ENCODE measurements around the gene DRD3. TPM values are rescaled to one million over a fixed set of nuclear protein-coding genes. Genes with fewer than 3 reads are reported as not detected.
A peak's percentile ranks its signal among the peaks of the same experiment; 100 is the strongest.

DRD3 gene
- total and polyA plus RNA-seq, 12 donors, result not detected

DNA sequence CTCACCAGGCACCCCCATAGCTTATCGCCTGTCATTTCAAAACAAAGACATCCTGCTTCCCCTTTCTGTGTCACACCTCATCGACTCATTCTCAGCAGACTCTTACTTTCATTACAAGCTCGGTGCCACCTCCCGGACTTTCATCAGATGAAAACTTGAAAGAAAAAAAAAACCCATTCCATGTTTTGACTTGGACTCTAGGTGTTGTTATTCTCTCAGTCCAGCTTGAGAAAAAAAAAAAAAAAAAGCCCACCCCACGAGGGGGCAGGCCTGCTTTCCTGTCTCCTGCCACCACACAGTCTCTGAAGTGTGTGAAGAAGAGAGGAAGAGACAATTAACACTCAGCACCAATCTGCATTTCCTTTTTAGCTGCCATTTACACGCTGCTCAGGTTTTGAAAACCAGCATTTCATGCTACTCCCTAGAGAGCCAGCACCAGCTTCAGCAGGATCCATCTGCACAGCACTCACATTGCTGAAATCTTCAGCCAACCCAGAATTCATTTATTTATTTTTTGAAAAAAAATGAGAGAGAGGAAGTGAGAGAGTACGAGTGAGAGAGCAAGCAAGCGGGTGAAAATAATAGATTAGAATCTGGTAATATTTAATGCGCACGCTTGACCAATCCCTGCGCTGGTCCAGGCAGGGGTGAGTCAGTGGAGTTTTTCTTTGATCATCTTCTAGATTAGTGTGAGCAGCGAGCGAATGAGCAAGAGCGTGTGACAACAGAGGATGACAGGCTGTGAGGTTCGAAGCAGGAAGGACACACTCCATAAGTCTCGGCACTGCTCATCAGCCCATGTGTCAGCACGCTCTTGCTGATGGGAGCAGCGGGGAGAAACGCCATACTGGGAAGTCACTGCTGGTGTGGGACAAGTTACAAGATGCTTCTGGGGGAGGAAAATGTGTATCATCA lies 35.0 kb upstream of the DRD3 start:
- TF ChIP-seq, protein P1, sequence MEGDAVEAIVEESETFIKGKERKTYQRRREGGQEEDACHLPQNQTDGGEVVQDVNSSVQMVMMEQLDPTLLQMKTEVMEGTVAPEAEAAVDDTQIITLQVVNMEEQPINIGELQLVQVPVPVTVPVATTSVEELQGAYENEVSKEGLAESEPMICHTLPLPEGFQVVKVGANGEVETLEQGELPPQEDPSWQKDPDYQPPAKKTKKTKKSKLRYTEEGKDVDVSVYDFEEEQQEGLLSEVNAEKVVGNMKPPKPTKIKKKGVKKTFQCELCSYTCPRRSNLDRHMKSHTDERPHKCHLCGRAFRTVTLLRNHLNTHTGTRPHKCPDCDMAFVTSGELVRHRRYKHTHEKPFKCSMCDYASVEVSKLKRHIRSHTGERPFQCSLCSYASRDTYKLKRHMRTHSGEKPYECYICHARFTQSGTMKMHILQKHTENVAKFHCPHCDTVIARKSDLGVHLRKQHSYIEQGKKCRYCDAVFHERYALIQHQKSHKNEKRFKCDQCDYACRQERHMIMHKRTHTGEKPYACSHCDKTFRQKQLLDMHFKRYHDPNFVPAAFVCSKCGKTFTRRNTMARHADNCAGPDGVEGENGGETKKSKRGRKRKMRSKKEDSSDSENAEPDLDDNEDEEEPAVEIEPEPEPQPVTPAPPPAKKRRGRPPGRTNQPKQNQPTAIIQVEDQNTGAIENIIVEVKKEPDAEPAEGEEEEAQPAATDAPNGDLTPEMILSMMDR (IDR thresholded peaks at IDR 0.05), result peak in 1 of 6 experiments; percentile 11
- TF ChIP-seq POLR2A (IDR thresholded peaks at IDR 0.05), result no peak

DNA sequence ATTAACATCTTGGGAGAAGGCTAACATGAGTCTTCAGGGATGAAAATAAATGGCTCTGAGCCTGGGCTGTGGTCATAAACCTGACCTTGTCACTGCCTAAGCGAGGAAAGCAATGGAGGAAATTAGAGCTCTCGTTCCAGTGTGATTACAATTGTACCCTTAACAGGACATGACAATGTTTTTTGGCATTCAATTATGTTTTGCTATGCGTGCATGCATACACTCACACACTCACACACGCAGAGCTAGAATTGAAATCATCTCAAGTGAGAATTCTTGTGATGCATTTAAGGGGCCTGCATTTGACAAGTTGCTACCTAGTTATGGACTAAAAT lies 34.4 kb upstream of the DRD3 start:
- Histone ChIP-seq H3K27ac (no peak overlapping the region), H3K4me3 (no peak overlapping the region), H3K27me3 (peaks cover 10% of the 10 kb centered on the region), H3K4me1 (replicated peaks in 1 of 2) (peaks cover 0 to 7% of the 10 kb centered on the region in 2 donors), H3K36me3 (replicated peaks in 1 of 2) (no peaks in the 10 kb centered on the region), H3K9me3 (replicated peaks in 1 of 3) (no peaks in the 10 kb centered on the region)
- TF ChIP-seq, protein P1 (IDR thresholded peaks at IDR 0.05), result no peak
- TF ChIP-seq POLR2A (IDR thresholded peaks at IDR 0.05), result no peak
- no peak for DNase-seq
- WGBS, 4 donors, result 39 to 60% (median 44%) methylated on average over 4 of the region's 4 CpGs
- intact Hi-C loops (cut with DNase I), result no loop called here

More for the DNA sequence above, 35.0 kb upstream of the DRD3 start:
- intact Hi-C loops (cut with DNase I), result no loop called here
- no peaks in the 10 kb centered on the region for H3K36me3 ChIP-seq (replicated peaks in 1 of 2)
- peak in 6 of 7 donors; percentile 22 to 62 (median 44) for DNase-seq
- H3K27ac ChIP-seq, result peak overlapping the region in 1 of 5 donors; percentile 26
- H3K4me1 ChIP-seq (replicated peaks in 1 of 2), result peaks cover 0 to 7% of the 10 kb centered on the region in 2 donors
- H3K4me3 ChIP-seq, result no peak overlapping the region
- no peaks in the 10 kb centered on the region for H3K9me3 ChIP-seq (replicated peaks in 1 of 3)
- peaks cover 10% of the 10 kb centered on the region for H3K27me3 ChIP-seq
- 20 to 34% (median 22%) methylated on average over 19 of the region's 19 CpGs for WGBS, 4 donors

DNA sequence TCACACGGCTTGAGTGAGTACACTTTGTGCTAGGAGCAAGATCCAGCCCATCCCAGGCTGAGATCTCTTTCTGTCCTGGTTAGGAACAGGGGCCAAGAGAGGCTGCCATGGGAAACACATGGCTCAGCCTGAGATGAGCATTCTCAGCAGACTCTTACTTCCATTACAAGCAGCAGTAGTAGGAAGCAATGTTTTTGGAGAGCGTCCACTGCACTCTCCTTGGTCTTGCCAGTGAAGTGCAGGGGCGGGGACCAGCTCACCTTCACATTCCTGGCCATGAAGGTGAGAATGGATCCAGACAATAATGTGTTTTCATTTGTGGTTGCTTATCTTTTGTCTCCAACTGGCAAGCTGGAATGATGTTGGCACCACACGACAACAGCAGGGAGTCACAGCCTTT lies 33.8 kb upstream of the DRD3 start:
- no peak for TF ChIP-seq POLR2A (IDR thresholded peaks at IDR 0.05)
- TF ChIP-seq, protein P1 (IDR thresholded peaks at IDR 0.05), result no peak
- H3K27ac ChIP-seq, result no peak overlapping the region
- intact Hi-C loops (cut with DNase I), result no loop called here
- no peak for DNase-seq
- no peaks in the 10 kb centered on the region for H3K36me3 ChIP-seq (replicated peaks in 1 of 2)
- peaks cover 0 to 7% of the 10 kb centered on the region in 2 donors for H3K4me1 ChIP-seq (replicated peaks in 1 of 2)
- no peak overlapping the region for H3K4me3 ChIP-seq
- 82 to 89% (median 85%) methylated on average over 4 of the region's 4 CpGs for WGBS, 4 donors
- H3K9me3 ChIP-seq (replicated peaks in 1 of 3), result no peaks in the 10 kb centered on the region
- H3K27me3 ChIP-seq, result peaks cover 10% of the 10 kb centered on the region

DNA sequence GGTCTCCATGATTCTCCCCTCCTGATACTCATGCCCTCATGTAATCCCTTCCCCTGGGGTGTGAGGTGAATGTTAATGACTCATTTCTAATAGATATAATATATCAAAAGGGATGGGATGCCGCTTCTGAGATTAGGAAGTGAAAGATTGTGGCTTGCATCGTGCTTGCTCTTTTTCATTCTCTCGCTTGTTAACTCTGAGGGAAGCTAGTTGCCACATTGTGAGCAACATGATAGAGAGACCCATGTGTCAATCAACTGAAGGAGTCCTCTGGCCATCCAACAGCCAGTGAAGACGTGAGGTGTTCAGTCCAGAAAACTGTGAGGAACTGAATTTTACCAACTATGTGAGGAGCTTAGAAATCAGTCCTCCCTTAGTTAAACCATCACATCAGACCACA lies 28.9 kb upstream of the DRD3 start:
- intact Hi-C loops (cut with DNase I), result no loop called here
- Histone ChIP-seq H3K27me3 (peaks cover 10% of the 10 kb centered on the region), H3K9me3 (replicated peaks in 1 of 3) (no peaks in the 10 kb centered on the region), H3K36me3 (replicated peaks in 1 of 2) (no peaks in the 10 kb centered on the region), H3K4me3 (no peak overlapping the region), H3K4me1 (replicated peaks in 1 of 2) (no peaks in the 10 kb centered on the region), H3K27ac (no peak overlapping the region)
- TF ChIP-seq, protein P1 (IDR thresholded peaks at IDR 0.05), result no peak
- TF ChIP-seq POLR2A (IDR thresholded peaks at IDR 0.05), result no peak
- no peak for DNase-seq
- 63 to 76% (median 67%) methylated on average over 4 of the region's 4 CpGs for WGBS, 4 donors

Data from adrenal gland (tissue), 12 donors.